ENCODE results near the gene CEP112. TPM values are rescaled to one million over a fixed set of nuclear protein-coding genes. Genes with fewer than 3 reads are reported as not detected.

The CEP112 gene
- total and polyA plus RNA-seq, 2 of the 8 experiments (the other 6 are each of a cell fraction or from before 2014, with no cell fraction given): 0.62 to 3.1 TPM

DNA sequence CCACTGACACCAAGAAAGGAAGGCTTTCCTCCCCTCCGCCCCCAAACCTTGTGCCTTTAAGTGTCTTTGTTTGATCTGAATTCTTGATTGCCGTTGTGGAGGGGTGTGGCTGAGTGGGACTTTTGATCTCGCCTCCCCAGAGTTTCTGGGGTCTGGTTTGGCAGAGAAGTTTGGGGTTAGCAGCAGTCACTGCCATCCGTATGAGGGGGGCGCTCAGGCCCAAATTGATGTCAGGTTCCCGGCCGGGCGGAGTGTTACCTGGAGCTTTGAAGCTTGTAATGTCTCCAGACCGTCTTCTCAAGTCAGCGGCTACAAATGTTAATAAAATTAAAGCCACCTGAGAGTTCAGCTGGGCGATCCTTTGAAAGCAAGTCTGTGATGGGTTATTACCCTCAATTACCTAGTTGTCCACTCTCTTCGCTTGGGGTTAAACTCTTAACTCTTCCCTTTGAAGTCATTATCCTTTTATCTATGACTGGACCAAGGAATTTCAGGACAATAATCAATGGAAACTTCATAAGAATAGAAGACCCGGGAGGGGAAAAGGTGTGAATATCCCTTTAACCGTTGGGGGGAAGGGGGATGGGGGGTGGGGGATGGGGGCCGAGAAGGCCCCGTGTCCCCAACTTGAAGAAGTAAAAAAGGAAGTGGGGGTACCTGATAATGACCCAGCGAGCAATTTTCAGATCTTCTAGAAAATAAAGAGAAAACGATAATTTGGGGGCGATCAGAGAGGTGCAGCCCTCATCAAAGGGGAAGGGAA, 598.7 kb downstream of the CEP112 start:
- Histone ChIP-seq H3K23ac (ENCODE audit: insufficient read length) (no peak overlapping the region), H3K23me2 (ENCODE audit: low read depth, low read length) (no peaks in the 10 kb centered on the region), H2BK15ac (ENCODE audit: low read length) (no peak overlapping the region), H3K14ac (ENCODE audit: insufficient read length) (no peak overlapping the region), H2BK12ac (ENCODE audit: low read depth, low read length) (peak overlapping the region; percentile 82), H4K91ac (replicated peaks; ENCODE audit: insufficient read length, low read length) (peak overlapping the region; percentile 68), H3K79me1 (ENCODE audit: low read depth, low read length) (no peaks in the 10 kb centered on the region), H4K20me1 (replicated peaks in 1 of 2; ENCODE audit: control insufficient read depth in 1 of 2, insufficient read depth in 2 of 2, low read length in 2 of 2) (no peaks in the 10 kb centered on the region), H3K9ac (replicated peaks in 1 of 4; ENCODE audit: extremely low read depth in 1 of 4, low read depth in 3 of 4, low read length in 3 of 4) (no peak overlapping the region), H3K56ac (replicated peaks; ENCODE audit: insufficient read length, low read depth, low read length) (no peak overlapping the region), H3K36me3 (ENCODE audit: control insufficient read depth in 2 of 4, insufficient read depth in 4 of 4, low read length in 3 of 4) (no peaks in the 10 kb centered on the region), H3K4me1 (replicated peaks in 1 of 4; ENCODE audit: control insufficient read depth in 3 of 4, insufficient read depth in 4 of 4, low read length in 3 of 4) (peaks cover 4 to 21% (median 11%) of the 10 kb centered on the region in 4 experiments), H2AK5ac (ENCODE audit: low read depth, low read length) (peak overlapping the region; percentile 70; the same call in 1 of the 2 replicates), H3K27me3 (replicated peaks in 1 of 4; ENCODE audit: control insufficient read depth in 3 of 4, extremely low read depth in 1 of 4, insufficient read depth in 3 of 4, low read length in 3 of 4) (no peaks in the 10 kb centered on the region), H3K27ac (ENCODE audit: low read depth, low read length) (no peak overlapping the region), H2BK5ac (ENCODE audit: low read depth, low read length) (peak overlapping the region; percentile 62; the same call in 1 of the 2 replicates), H3K4me2 (ENCODE audit: insufficient read depth in 1 of 2, low read depth in 2 of 2, low read length in 2 of 2) (peak overlapping the region; percentile 26 to 53), H2AFZ (ENCODE audit: low read length) (no peak overlapping the region), H4K8ac (ENCODE audit: extremely low read depth, insufficient read depth, low read length) (no peak overlapping the region), H3K4ac (replicated peaks; ENCODE audit: insufficient read length, low read depth, low read length) (no peak overlapping the region), H2BK20ac (ENCODE audit: low read length) (peak overlapping the region; percentile 48; the same call in 1 of the 2 replicates), H3K4me3 (ENCODE audit: extremely low read depth in 1 of 4, insufficient read depth in 2 of 4, low read depth in 3 of 4, low read length in 4 of 4) (peak overlapping the region in 2 of 4 experiments; percentile 6 to 47; a peak in 4 of 8 replicates), H3K18ac (ENCODE audit: extremely low read depth, low read length) (peak overlapping the region; percentile 65), H3K9me3 (ENCODE audit: insufficient read depth in 2 of 2, low read depth in 1 of 2, low read length in 1 of 2) (no peaks in the 10 kb centered on the region), H3K79me2 (ENCODE audit: control insufficient read depth in 1 of 2, insufficient read depth in 2 of 2, low read length in 2 of 2) (no peaks in the 10 kb centered on the region), H4K5ac (ENCODE audit: insufficient read length, low read depth, low read length) (no peak overlapping the region), H2BK120ac (replicated peaks; ENCODE audit: low read depth, low read length) (peak overlapping the region; percentile 91)
- ChIA-PET POLR2A (ENCODE audit: partially characterized antibody) (interaction anchor here (1.4 kb wide), 1 partner anchor 21 kb away, joined by 4 read pairs; no protein-coding TSS in a partner anchor), CTCF (ENCODE audit: partially characterized antibody) (interaction anchor here (1.1 to 1.7 kb wide), 4 partner anchors 11 to 97 kb away, joined by 3 to 4 read pairs (median 4); no protein-coding TSS in a partner anchor)
- WGBS, 2 experiments (ENCODE audit: extremely low coverage in 1 of 2, insufficient coverage in 1 of 2, insufficient read length in 1 of 2, insufficient replicate concordance in 2 of 2, low coverage in 1 of 2, low lambda C conversion rate in 2 of 2, missing lambda C conversion rate in 1 of 2): 57% methylated on average over 16 of the region's 19 CpGs; no CpG with 5 or more reads in 1 of the 2 experiments
- TF ChIP-seq MAX (IDR thresholded peaks at IDR 0.05) (no peak), POLR2A (IDR thresholded peaks at IDR 0.05; ENCODE audit: control extremely low read depth in 1 of 2, low read depth in 2 of 2, low read length in 2 of 2) (no peak), EP300 (IDR thresholded peaks at IDR 0.05; ENCODE audit: borderline replicate concordance in 1 of 2, low read depth in 2 of 2, low read length in 2 of 2) (no peak)
- FAIRE-seq: no peak
- DNase-seq (ENCODE audit: low read depth in 1 of 2, low spot score in 2 of 2): no peak

Data from H1 (cell line).